Peyer's patch (tissue), 4 donors: ENCODE data around the gene AKNA.

Source experiments
- POLR2A ChIP-seq, 2 donors: fragments of 450-650 bp; IDR thresholded peaks; one replicate each; pipeline ENCODE4 v1.5.1; 2017; ENCODE audit warnings: antibody characterized with exemption in 2 of 2, mild to moderate bottlenecking in 2 of 2, moderate library complexity in 2 of 2
- TF ChIP-seq, protein P1 (sequence below), 6 experiments: fragments of 450-650 bp in 4 of 6; fragments of 200-600 bp in 2 of 6; sonication (generic) in 1 of 6; IDR thresholded peaks; one replicate each; pipeline ENCODE4 v1.5.1; 2017 to 2019; ENCODE audit warnings: antibody characterized with exemption in 6 of 6, mild to moderate bottlenecking in 3 of 6, moderate library complexity in 1 of 6

DNA sequence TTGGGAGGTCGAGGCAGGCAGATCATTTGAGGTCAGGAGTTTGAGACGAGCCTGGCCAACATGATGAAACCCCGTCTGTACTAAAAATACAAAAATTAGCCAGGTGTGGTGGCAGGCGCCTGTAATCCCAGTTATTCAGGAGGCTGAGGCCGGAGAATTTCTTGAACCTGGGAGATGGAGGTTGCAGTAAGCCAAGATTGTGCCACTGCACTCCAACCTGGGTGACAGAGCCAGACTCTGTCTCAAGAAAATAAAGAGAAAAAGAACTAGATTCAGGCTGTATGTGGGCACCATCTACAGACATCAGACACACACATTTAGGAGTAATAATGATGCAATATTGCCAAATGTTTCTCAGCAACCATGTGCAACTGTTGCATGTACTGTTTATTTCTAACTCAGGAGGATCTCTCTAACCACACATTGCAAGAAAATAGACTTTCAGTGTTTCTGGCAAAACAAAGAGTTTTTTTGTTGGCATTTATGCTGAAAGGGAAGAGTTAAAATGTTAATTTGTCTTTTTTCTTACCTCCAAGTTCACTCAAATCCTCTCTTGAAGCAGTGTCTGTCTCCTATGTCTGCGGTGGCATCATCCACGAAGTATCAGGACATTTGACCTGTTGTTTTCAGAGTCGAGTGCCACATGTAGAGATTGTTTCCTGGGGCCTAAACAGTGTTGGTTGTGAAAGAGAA lies 70.0 kb downstream of the AKNA start:
- TF ChIP-seq, protein P1, sequence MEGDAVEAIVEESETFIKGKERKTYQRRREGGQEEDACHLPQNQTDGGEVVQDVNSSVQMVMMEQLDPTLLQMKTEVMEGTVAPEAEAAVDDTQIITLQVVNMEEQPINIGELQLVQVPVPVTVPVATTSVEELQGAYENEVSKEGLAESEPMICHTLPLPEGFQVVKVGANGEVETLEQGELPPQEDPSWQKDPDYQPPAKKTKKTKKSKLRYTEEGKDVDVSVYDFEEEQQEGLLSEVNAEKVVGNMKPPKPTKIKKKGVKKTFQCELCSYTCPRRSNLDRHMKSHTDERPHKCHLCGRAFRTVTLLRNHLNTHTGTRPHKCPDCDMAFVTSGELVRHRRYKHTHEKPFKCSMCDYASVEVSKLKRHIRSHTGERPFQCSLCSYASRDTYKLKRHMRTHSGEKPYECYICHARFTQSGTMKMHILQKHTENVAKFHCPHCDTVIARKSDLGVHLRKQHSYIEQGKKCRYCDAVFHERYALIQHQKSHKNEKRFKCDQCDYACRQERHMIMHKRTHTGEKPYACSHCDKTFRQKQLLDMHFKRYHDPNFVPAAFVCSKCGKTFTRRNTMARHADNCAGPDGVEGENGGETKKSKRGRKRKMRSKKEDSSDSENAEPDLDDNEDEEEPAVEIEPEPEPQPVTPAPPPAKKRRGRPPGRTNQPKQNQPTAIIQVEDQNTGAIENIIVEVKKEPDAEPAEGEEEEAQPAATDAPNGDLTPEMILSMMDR (IDR thresholded peaks at IDR 0.05): no peak
- no peak for TF ChIP-seq POLR2A (IDR thresholded peaks at IDR 0.05)
